Amniotic epithelial cell (primary cell): ENCODE measurements around the gene FARSA.
"Not testable (repeated sequence)": the region's sequence is repeated elsewhere in the genome, so short reads cannot be mapped to it uniquely, and the experiment has no call there.

Experiments
- DNase-seq: peaks from one replicate; pipeline ENCODE4 v3.0.0-alpha.2; 2010; ENCODE audit warnings: low read depth

The FARSA gene

GRCh38 chr19:12933287-12934072 lies at the start of gene FARSA:
Gene FARSA, minus strand, starts transcription at chr19:12933711. Its CDS starts 15 bp downstream, at chr19:12933696.
- peak; percentile 85 for DNase-seq

DNA sequence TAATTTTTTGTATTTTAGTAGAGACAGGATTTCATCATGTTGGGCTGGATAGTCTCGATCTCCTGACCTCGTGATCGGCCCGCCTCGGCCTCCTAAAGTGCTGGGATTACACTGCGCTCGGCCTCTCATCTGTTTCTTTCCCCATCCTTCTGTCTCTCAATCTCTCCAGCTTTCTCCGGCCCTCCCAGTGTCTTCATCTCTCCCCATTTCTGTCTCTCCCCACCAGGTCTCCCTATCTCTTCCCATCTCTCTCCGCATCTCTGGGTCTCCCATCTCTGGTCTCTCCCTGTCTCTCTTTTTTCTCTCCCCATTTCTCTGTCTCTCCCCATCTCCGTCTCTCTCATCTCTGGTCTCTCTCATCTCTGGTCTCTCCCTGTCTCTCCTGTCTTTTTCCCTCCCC lies 49.6 kb upstream of the FARSA start:
- DNase-seq = no peak

DNA sequence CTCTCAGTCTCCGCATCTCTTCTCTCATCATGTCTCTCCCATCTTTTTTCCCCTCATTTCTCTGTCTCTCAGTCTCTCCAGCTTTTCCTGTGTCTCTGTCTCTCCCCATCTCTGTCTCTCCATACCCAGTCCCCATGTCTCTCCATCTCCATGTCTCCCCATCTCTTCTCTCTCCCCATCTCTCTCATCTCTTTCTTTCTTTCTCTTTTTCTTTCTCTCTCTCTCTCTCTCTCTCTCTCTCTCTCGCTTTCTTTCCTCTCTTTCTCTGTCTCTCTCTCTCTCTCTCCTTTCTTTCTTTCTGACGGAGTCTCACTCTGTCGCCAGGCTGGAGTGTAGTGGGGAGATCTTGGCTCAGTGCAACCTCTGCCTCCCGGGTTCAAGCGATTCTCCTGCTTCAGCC lies 49.1 kb upstream of the FARSA start:
- DNase-seq = no peak

- DNase-seq = no peak
Measured at GRCh38 chr19:12979974-12980373, 46.5 kb upstream of the FARSA start.

GRCh38 chr19:12976109-12976508 lies 42.6 kb upstream of the FARSA start:
- DNase-seq = not testable (repeated sequence)

GRCh38 chr19:12975221-12975741 lies 41.8 kb upstream of the FARSA start:
- DNase-seq = no peak

DNA sequence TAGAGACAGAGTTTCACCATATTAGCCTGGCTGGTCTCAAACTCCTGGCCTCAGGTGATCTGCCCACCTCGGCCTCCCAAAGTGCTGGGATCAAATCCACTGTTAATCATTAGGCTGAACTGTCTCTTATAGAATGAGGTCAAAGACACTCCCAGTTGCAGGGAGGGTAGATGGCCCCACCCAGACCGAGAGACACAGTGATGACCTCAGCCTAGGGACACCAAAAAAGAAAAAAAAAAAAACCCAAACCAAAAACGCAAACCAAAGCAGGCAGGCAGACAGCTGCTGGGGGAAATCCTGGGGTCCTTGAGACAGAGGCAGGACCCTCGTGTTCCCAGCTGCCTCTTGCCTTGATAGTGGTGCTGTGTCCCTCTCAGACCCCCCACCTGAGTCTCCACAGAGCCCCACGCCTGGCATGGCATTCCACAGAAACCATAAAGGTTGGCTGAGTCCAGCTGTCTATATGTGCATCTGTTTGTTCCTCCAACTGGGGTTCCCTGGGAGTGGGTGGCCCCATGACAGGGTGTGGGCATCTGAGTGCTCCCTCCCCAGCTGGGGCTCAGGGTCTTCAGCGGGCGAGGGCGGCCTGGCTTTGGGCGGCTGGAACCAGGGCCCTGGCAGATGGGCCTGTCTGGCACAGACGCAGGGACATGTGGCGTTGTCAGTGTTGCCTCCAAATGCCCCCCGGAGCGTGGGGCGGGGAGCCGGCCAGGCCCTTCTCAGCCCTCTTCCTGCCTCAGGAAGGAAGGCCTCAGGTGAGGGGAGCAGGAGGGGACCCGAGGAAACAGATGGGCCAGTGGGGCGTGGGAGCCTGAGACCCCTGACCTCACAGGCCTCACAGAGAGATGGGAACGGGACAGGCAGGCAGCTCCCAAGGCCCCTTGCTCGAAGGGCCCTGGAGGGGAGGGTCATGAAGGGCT lies 41.0 kb upstream of the FARSA start:
- DNase-seq = no peak

- DNase-seq = no peak
Measured at GRCh38 chr19:12973236-12973635, 39.7 kb upstream of the FARSA start.

DNA sequence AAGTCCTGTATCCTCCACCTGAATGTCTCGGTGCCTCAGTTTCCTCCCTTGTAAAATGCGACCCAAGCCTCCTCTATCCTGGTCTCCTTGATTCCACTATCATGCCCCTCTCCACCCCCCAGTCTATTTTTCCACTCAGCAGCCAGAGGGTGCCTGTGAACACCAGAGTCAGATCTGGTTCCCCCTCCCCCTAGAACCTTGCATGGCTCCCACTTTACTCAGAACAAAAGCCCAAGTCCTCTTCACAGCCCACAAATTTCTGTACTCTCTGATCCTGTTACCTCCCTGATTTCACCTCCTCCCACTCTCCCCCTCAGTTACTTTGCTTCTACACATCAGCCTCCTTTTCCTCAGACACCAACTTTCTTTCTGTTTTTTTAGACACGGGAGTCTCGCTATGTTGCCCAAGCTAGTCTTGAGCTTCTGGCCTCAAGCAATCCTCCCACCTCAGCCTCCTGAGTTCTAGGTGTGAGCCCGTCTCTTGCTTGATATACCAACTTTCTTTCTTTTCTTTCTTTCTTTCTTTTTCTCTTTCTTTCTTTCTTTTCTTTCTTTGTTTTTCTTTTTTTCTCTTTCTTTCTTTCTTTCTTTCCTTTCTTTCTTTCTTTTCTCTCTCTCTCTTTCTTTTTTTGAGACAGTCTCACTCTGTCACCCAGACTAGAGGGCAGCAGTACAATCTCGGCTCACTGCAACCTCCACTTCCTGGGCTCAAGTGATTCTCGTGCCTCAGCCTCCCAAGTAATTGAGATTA lies 36.7 kb upstream of the FARSA start:
- no peak for DNase-seq

GRCh38 chr19:12969292-12969988 lies 35.9 kb upstream of the FARSA start, which contains the start of gene DAND5:
Gene DAND5, plus strand, starts transcription at chr19:12969576. Its CDS starts 85 bp downstream, at chr19:12969661.
- peak; percentile 15 for DNase-seq

- DNase-seq = peak; percentile 65
Measured at GRCh38 chr19:12967907-12968306, 34.4 kb upstream of the FARSA start.

GRCh38 chr19:12965812-12966135 lies 32.3 kb upstream of the FARSA start:
- DNase-seq = no peak

DNA sequence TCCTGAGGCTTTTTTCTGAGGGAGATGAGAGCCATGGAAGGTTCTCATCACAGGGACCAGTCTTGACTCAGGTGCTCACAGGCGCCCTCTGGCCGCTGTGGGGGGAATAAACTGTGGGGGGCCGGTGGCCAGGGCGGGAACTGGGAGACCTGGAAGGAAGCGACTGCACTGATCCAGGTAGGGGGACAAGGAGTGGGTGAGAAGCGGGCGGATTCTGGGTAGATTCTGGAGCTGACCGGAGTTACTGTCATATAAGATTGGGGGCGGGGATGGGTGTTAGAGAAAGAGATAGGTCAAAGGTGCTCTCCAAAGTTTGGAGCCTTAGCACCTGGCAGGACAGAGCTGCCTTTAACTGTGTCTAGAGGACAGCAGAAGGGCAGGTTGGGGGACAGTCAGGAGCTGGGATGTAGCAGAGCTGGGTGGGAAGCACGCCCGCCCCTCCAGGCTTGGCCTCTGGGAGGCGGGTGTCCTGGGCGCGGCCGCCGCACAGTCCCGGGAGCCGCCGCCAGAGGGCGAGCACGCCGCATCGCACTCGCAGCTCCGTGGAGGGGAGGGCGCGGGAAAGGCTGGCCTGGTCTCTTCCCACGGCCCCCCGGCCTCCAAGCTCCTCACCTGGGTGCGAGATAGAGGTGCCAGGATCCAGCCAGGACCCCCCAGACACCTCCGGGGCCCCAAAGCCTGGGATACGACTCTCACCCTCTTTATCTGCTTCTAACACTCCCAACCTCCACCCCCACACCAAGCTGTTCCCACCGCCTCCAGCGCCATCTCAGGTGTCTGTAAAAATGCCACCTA lies 31.7 kb upstream of the FARSA start:
- peak; percentile 49 for DNase-seq

GRCh38 chr19:12959481-12959880 lies 26.0 kb upstream of the FARSA start:
- DNase-seq = no peak

- not testable (repeated sequence) for DNase-seq
Measured at GRCh38 chr19:12957389-12957952, 24.0 kb upstream of the FARSA start.

DNA sequence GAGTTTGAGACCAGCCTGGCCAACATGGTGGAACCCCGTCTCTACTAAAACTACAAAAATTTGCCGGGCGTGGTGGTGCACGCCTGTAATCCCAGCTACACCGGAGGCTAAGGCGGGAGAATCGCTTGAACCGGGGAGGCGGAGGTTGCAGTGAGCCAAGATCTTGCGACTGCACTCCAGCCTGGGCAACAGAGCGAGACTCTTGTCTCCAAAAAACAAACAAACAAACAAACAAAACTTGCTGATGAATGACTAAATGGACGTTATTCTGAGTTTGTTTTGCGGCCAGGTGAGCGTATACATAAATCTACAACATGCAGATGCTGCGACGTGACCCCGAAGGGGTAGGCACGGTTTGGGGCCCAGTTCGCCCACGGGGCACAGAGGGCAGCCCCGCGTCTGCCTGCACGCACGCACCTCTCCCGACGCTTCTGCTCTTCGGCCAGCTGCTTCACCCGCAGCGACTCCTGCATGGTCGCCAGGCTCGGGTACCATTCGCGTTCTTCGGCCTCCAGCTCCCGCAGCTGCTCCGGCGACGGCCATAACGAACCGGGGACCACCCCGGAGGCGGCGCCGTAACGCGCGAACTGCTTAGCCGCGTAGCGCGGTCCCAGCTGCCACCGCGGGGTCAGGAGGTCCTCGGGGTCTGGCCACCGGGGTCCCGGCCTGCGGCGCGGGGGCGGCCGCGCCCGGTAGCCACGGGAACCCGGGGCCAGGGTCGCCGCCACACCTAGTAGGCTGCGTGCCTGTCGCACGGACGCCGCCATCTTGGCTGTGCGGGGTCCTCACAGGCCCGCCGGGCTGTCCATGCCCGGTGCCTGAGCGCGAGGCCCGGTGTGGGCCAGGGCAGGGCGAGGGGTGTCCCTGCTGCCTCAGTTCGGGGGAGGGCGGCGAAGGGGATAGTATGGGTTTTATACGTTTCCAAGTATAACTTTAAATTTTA lies 23.2 kb upstream of the FARSA start, which contains the start of gene GADD45GIP1:
GADD45GIP1 (minus strand) TSS at position 778 of the 943 bp plus-strand sequence; CDS start at position 767, 11 bp downstream.
- peak; percentile 73 for DNase-seq

DNA sequence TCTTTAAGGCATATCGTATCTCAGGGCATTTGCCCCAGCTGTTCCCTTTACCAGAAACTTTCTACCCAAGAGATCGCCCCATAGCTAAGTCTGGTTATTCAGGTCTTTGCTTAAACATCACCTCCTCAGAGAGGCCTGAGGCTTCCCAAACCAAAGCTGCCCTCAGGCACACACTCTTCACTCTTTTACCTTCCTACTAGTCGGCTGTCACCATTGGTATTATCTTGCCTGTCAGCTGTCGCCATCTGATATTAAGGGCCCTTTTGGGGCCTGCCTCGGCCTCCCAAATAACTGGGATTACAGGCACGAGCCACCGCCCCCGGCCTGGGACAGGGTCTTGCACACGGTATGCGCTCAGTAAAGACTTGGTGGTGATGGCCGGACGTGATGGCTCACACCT lies 22.5 kb upstream of the FARSA start:
- DNase-seq = no peak

GRCh38 chr19:12955575-12955974 lies 22.1 kb upstream of the FARSA start:
- DNase-seq = not testable (repeated sequence)

GRCh38 chr19:12954612-12954962 lies 21.1 kb upstream of the FARSA start:
- DNase-seq = no peak
